Prostate gland (tissue), 2 donors: ENCODE measurements around the gene MAP3K15. TPM values are rescaled to one million over a fixed set of nuclear protein-coding genes. Genes with fewer than 3 reads are reported as not detected.
"Not testable (repeated sequence)": the region's sequence is repeated elsewhere in the genome, so short reads cannot be mapped to it uniquely, and the experiment has no call there.

Source experiments
- DNase-seq: peaks from one replicate; pipeline ENCODE4 v3.0.0-alpha.2; 2019; ENCODE audit warnings: low spot score
- H3K27ac ChIP-seq, 2 donors: fragments of 200-600 bp; sonication (generic); 2 replicates each; pipeline ENCODE4 v1.5.1; 2017 to 2019
- H3K27me3 ChIP-seq: fragments of 200-600 bp; sonication (generic); replicated peaks from 2 replicates; pipeline ENCODE4 v1.5.1; 2019; ENCODE audit not compliant: insufficient read depth
- H3K36me3 ChIP-seq, 2 donors: fragments of 200-600 bp; sonication (generic); 1 replicate in 1 of 2; 2 replicates in 1 of 2; pipeline versions ENCODE4 v1.5.1 to v1.8.1; 2017 to 2019
- H3K4me1 ChIP-seq: fragments of 200-600 bp; sonication (generic); replicated peaks from 2 replicates; pipeline ENCODE4 v1.5.1; 2019
- H3K4me3 ChIP-seq, 2 donors: fragments of 200-600 bp; sonication (generic); 2 replicates each; pipeline ENCODE4 v1.5.1; 2017 to 2019
- H3K9me3 ChIP-seq: fragments of 200-600 bp; sonication (generic); 2 replicates; pipeline ENCODE4 v1.5.1; 2017
- POLR2A ChIP-seq: fragments of 450-650 bp; IDR thresholded peaks from one replicate; pipeline ENCODE4 v1.6.1; 2016; ENCODE audit warnings: antibody characterized with exemption, mild to moderate bottlenecking
- POLR2AphosphoS5 ChIP-seq: sonication (generic); formaldehyde crosslinking; IDR thresholded peaks from one replicate; pipeline ENCODE4 v1.6.1; 2017; ENCODE audit warnings: antibody characterized with exemption
- WGBS: methylation state at CpG from one replicate; pipeline ENCODE4 v1.1.5; 2018; 5-methylcytosine and 5-hydroxymethylcytosine counted together
- intact Hi-C: fragments of 100-400 bp; cut with DNase I; formaldehyde crosslinking; loops from one replicate; pipeline ENCODE4 v1.14.2; 2022
- total RNA-seq, 2 donors: library from RNA; depleted of rRNA; stranded (reverse); fragments of >200 nt; gene quantifications; one replicate each; pipeline ENCODE4 v1.1.0, GENCODE V29; 2016
- TF ChIP-seq, protein P1 (sequence below), 4 experiments: fragments of 200-600 bp in 2 of 4; fragments of 450-650 bp in 2 of 4; sonication (generic) in 2 of 4; IDR thresholded peaks; 1 replicate in 3 of 4; 2 replicates in 1 of 4; pipeline ENCODE4 v1.5.1; 2016 to 2019; ENCODE audit warnings: antibody characterized with exemption in 4 of 4, mild to moderate bottlenecking in 2 of 4, moderate library complexity in 2 of 4

MAP3K15 gene
- total RNA-seq, 2 donors from 2014 or later: 0.09 to 1.4 TPM

DNA sequence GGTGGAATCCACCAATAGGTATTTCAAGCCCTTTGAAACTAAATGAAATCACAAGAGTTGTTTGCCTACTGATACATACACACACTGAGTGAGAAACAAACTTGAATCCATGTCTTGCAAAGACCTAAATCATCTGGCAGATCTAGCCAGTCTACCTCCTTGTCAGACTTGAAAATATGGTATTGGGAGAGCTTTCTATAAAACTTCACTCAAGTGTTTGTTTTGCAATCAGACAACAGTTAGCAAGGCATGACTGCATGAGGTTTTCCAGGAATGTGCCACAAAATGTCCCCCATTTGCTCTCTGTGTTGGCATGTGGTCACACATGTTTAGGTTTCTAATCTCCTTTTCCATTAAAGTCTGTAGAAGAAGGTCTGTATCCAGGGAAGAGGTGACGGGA is 52.4 kb downstream of the MAP3K15 start:
- TF ChIP-seq POLR2A (no peak), POLR2AphosphoS5 (no peak)
- TF ChIP-seq, protein P1, sequence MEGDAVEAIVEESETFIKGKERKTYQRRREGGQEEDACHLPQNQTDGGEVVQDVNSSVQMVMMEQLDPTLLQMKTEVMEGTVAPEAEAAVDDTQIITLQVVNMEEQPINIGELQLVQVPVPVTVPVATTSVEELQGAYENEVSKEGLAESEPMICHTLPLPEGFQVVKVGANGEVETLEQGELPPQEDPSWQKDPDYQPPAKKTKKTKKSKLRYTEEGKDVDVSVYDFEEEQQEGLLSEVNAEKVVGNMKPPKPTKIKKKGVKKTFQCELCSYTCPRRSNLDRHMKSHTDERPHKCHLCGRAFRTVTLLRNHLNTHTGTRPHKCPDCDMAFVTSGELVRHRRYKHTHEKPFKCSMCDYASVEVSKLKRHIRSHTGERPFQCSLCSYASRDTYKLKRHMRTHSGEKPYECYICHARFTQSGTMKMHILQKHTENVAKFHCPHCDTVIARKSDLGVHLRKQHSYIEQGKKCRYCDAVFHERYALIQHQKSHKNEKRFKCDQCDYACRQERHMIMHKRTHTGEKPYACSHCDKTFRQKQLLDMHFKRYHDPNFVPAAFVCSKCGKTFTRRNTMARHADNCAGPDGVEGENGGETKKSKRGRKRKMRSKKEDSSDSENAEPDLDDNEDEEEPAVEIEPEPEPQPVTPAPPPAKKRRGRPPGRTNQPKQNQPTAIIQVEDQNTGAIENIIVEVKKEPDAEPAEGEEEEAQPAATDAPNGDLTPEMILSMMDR (IDR thresholded peaks at IDR 0.05): no peak
- Histone ChIP-seq H3K27me3 (no peaks in the 10 kb centered on the region), H3K4me3 (no peak overlapping the region), H3K36me3 (no peaks in the 10 kb centered on the region), H3K27ac (no peak overlapping the region), H3K4me1 (no peaks in the 10 kb centered on the region), H3K9me3 (no peaks in the 10 kb centered on the region)
- intact Hi-C loops: no loop called here
- DNase-seq: no peak
- WGBS: 71% methylated on average over 1 of the region's 1 CpG

DNA sequence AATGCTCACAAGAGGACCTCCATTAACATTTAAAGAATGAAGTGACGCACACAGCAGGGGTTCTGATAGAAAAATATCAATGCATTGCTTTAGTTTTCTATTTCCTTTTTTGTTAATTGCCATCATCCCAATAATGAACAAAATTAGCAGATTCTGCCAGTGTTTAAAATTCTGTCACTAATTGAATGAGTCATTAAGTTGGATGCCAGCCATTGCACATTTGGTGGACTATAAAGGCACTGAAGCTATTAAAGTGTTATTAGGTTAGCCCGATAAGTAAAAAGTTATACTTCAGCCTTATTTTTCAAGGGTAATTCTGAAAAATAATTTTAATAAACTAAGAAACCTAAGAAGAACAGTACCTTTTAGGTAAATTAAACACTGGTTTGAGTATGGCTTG is 53.1 kb downstream of the MAP3K15 start:
- no peak for DNase-seq
- Histone ChIP-seq H3K4me1 (no peaks in the 10 kb centered on the region), H3K36me3 (no peaks in the 10 kb centered on the region), H3K9me3 (no peaks in the 10 kb centered on the region), H3K27ac (no peak overlapping the region), H3K4me3 (no peak overlapping the region), H3K27me3 (no peaks in the 10 kb centered on the region)
- no peak for TF ChIP-seq POLR2A
- no peak for TF ChIP-seq POLR2AphosphoS5
- TF ChIP-seq, protein P1 (IDR thresholded peaks at IDR 0.05): no peak
- intact Hi-C loops: no loop called here
- 71% methylated on average over 2 of the region's 2 CpGs for WGBS

DNA sequence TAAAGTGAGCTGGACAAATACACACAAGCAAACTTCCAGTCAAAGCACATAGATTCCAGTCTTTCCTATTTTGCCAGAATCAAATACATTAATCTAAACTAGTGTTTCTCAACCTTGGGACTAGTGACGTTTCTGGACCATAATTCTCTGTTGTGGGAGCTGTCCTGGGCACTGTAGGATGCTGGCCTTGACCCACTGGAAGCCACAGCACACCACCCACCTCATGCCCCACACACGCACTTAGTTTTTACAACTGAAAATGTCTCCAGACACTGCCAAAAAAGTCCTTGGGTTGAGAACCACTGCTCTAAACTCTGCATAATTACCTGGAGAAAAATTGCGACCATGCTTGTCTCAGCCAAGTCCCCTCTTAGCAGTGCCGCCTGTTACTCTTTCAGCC is 57.6 kb downstream of the MAP3K15 start:
- Histone ChIP-seq H3K36me3 (no peaks in the 10 kb centered on the region), H3K4me3 (no peak overlapping the region), H3K27ac (no peak overlapping the region), H3K9me3 (no peaks in the 10 kb centered on the region), H3K27me3 (no peaks in the 10 kb centered on the region), H3K4me1 (no peaks in the 10 kb centered on the region)
- WGBS: 86% methylated on average over 4 of the region's 4 CpGs
- no peak for DNase-seq
- intact Hi-C loops: no loop called here
- TF ChIP-seq POLR2A (no peak), POLR2AphosphoS5 (no peak)
- TF ChIP-seq, protein P1 (IDR thresholded peaks at IDR 0.05): no peak

DNA sequence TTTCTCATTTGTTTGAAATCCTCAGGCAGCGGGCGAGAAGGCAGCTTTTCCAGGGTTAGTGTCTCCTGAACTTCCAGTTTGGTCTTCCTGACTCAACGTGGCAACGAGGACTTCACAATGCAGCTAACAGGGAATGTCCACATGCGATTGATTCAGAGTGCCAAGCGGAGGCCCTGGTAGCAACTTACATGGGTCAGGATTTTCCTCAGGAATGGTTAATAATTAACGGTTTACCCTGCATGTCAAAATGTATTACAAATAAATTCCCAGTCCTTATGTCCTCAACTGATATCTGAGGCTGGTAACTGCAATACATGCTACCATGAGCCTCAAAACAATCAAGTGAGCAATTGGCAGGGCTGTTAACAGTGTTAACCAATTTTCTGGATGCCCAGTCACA is 67.2 kb downstream of the MAP3K15 start:
- Histone ChIP-seq H3K27ac (no peak overlapping the region), H3K9me3 (no peaks in the 10 kb centered on the region), H3K27me3 (no peaks in the 10 kb centered on the region), H3K36me3 (no peaks in the 10 kb centered on the region), H3K4me1 (no peaks in the 10 kb centered on the region), H3K4me3 (no peak overlapping the region)
- TF ChIP-seq POLR2AphosphoS5: no peak
- TF ChIP-seq, protein P1 (IDR thresholded peaks at IDR 0.05): no peak
- no peak for TF ChIP-seq POLR2A
- WGBS: 72% methylated on average over 7 of the region's 7 CpGs
- intact Hi-C loops: no loop called here
- DNase-seq: no peak

DNA sequence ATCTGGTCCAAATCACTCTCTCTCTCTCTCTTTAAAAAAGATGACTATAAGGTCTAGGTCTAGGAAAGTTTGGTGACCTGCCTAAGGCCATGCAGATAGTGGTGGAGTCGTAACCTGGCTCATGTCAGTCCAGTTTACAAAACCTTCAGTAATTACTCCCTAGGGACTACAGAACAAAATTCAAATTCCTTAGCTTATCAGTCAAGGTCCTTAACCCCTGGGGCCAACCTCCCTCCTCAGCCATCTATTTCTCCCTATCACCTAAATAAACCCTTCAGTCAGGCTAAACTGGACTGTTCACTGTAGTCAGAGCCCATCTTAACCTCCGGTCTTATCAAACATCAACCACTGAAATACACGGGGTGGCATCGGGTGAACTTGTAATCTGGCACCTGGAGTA is 68.9 kb downstream of the MAP3K15 start:
- 85% methylated on average over 4 of the region's 4 CpGs for WGBS
- H3K27ac ChIP-seq: no peak overlapping the region
- intact Hi-C loops: no loop called here
- no peaks in the 10 kb centered on the region for H3K4me1 ChIP-seq
- H3K36me3 ChIP-seq: no peaks in the 10 kb centered on the region
- H3K4me3 ChIP-seq: no peak overlapping the region
- TF ChIP-seq, protein P1 (IDR thresholded peaks at IDR 0.05): no peak
- no peak for TF ChIP-seq POLR2A
- no peak for TF ChIP-seq POLR2AphosphoS5
- no peaks in the 10 kb centered on the region for H3K27me3 ChIP-seq
- H3K9me3 ChIP-seq: no peaks in the 10 kb centered on the region
- DNase-seq: no peak

DNA sequence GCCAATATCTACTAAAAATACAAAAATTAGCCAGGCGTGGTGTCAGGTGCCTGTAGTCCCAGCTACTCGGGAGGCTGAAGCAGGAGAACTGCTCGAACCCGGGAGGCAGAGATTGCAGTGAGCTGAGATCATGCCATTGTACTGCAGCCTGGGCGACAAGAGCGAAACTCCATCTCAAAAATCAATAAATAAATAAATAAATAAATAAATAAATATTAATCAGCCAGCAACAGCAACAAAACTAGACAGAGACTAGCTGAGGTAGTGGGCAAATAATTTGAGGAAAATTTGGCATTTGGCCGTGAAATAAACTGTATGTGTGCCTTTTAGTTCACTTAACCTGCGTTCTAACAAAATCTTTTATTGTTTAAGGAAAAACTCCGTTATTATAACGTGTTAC is 69.5 kb downstream of the MAP3K15 start:
- DNase-seq, intact Hi-C loops: not testable (repeated sequence)
- WGBS: 70% methylated on average over 7 of the region's 10 CpGs

More for the DNA sequence above, 69.5 kb downstream of the MAP3K15 start:
- H3K4me1 ChIP-seq, H3K9me3 ChIP-seq, H3K36me3 ChIP-seq, H3K4me3 ChIP-seq, H3K27me3 ChIP-seq, H3K27ac ChIP-seq: not testable (repeated sequence)
